HepG2 (cell line): ENCODE results near the gene COPS9. TPM values are rescaled to one million over a fixed set of nuclear protein-coding genes. Genes with fewer than 3 reads are reported as not detected.
A peak's percentile ranks its signal among the peaks of the same experiment; 100 is the strongest.

Experiments
- EEA1 ChIP-seq: sonication (generic); formaldehyde crosslinking; IDR thresholded peaks from 2 replicates; pipeline ENCODE4 v1.5.1; 2020; ENCODE audit warnings: mild to moderate bottlenecking, missing genetic modification reagents, borderline replicate concordance
- HDAC2 ChIP-seq: sonication (generic); formaldehyde crosslinking; IDR thresholded peaks from 2 replicates; pipeline ENCODE4 v1.4.0; 2020; ENCODE audit warnings: missing genetic modification reagents
- MEIS1 ChIP-seq: sonication (generic); formaldehyde crosslinking; IDR thresholded peaks from 2 replicates; pipeline ENCODE4 v1.9.0; 2021; ENCODE audit warnings: mild to moderate bottlenecking, missing genetic modification reagents, moderate library complexity, borderline replicate concordance
- REPIN1 ChIP-seq: sonication (generic); formaldehyde crosslinking; IDR thresholded peaks from 2 replicates; pipeline ENCODE4 v1.8.0; 2022; ENCODE audit warnings: missing genetic modification reagents, low read depth, mild to moderate bottlenecking, borderline replicate concordance
- RNF2 ChIP-seq: fragments of 450-650 bp; conservative IDR thresholded peaks from 2 replicates; pipeline ENCODE4 v1.6.1; 2016; ENCODE audit warnings: low read depth
- SP5 ChIP-seq: IDR thresholded peaks from 2 replicates; pipeline ENCODE4 v1.6.1; 2016; ENCODE audit warnings: low read depth, borderline replicate concordance
- TBX3 ChIP-seq: fragments of 450-650 bp; IDR thresholded peaks from 2 replicates; pipeline ENCODE4 v1.6.1; 2017; ENCODE audit warnings: antibody characterized with exemption, mild to moderate bottlenecking, inconsistent platforms, borderline replicate concordance
- U2AF1 ChIP-seq: fragments of 200-400 bp; formaldehyde crosslinking; optimal IDR thresholded peaks from 2 replicates; pipeline ENCODE3; 2017; ENCODE audit warnings: mild to moderate bottlenecking, low read depth, low read length
- ZBTB7B ChIP-seq: sonication (generic); formaldehyde crosslinking; IDR thresholded peaks from 2 replicates; pipeline ENCODE4 v1.4.0; 2020; ENCODE audit warnings: missing genetic modification reagents
- ZFP36 ChIP-seq: fragments of 150-350 bp; IDR thresholded peaks from 2 replicates; pipeline ENCODE4 v1.6.1; 2018; ENCODE audit warnings: borderline replicate concordance, low read length, low read depth; ENCODE audit not compliant: partially characterized antibody
- ZFP36L1 ChIP-seq: sonication (generic); formaldehyde crosslinking; IDR thresholded peaks from 2 replicates; pipeline ENCODE4 v1.8.0; 2022; ENCODE audit warnings: mild to moderate bottlenecking, missing genetic modification reagents, moderate library complexity
- ZFP90 ChIP-seq: sonication (generic); formaldehyde crosslinking; IDR thresholded peaks from 2 replicates; pipeline ENCODE4 v1.8.0; 2022; ENCODE audit warnings: missing genetic modification reagents, mild to moderate bottlenecking, inconsistent platforms, borderline replicate concordance
- ZNF543 ChIP-seq: sonication (generic); formaldehyde crosslinking; IDR thresholded peaks from 2 replicates; pipeline ENCODE4 v1.4.0; 2020; ENCODE audit warnings: mild to moderate bottlenecking, missing genetic modification reagents
- ZNF841 ChIP-seq: sonication (generic); formaldehyde crosslinking; IDR thresholded peaks from 2 replicates; pipeline ENCODE4 v1.8.1; 2023; ENCODE audit warnings: missing genetic modification reagents, borderline replicate concordance
- ZSCAN20 ChIP-seq: sonication (generic); formaldehyde crosslinking; IDR thresholded peaks from 2 replicates; pipeline ENCODE4 v1.4.0; 2020; ENCODE audit warnings: missing genetic modification reagents, mild to moderate bottlenecking, borderline replicate concordance
- polyA plus RNA-seq, 8 experiments: library from polyadenylated mRNA; depleted of rRNA in 3 of 8; stranded (reverse) in 7 of 8; unstranded in 1 of 8; fragments of >200 nt; fragmentation: Illumina TruSeq in 4 of 8; extraction: Trizol in 4 of 8; gene quantifications; 2 replicates each; pipeline versions ENCODE4 v1.2.1 to v1.2.3, GENCODE V29; 2011 to 2016; ENCODE audit warnings: low read depth in 4 of 8, missing spikeins in 1 of 8, mixed read lengths in 1 of 8; ENCODE audit not compliant: insufficient read depth in 1 of 8
- total RNA-seq, 5 experiments: library from RNA; depleted of rRNA; stranded (reverse); fragments of >200 nt; fragmentation: Illumina TruSeq; extraction: Trizol; gene quantifications; 2 replicates each; pipeline ENCODE4 v1.2.3, GENCODE V29; 2016; ENCODE audit warnings: low read depth in 1 of 5
- TF ChIP-seq, protein P1 (sequence below): sonication (generic); formaldehyde crosslinking; IDR thresholded peaks from 2 replicates; pipeline ENCODE4 v1.5.1; 2020; ENCODE audit warnings: missing genetic modification reagents, mild to moderate bottlenecking, borderline replicate concordance
- TF ChIP-seq, protein P2 (sequence below): sonication (generic); formaldehyde crosslinking; IDR thresholded peaks from 2 replicates; pipeline ENCODE4 v1.8.0; 2022; ENCODE audit warnings: mild to moderate bottlenecking, missing genetic modification reagents; ENCODE audit not compliant: insufficient replicate concordance
- TF ChIP-seq, protein P3 (sequence below): sonication (generic); formaldehyde crosslinking; IDR thresholded peaks from 2 replicates; pipeline ENCODE4 v1.4.0; 2020; ENCODE audit warnings: missing genetic modification reagents, mild to moderate bottlenecking, borderline replicate concordance
- TF ChIP-seq, protein P4 (sequence below): sonication (generic); formaldehyde crosslinking; conservative IDR thresholded peaks from 2 replicates; pipeline ENCODE4 v1.4.0; 2020; ENCODE audit warnings: mild to moderate bottlenecking, missing genetic modification reagents, moderate library complexity

The COPS9 gene
- total and polyA plus RNA-seq, 2 of the 13 experiments (the other 11 are each of a cell fraction or from before 2014, with no cell fraction given), result 180 to 247 TPM

DNA sequence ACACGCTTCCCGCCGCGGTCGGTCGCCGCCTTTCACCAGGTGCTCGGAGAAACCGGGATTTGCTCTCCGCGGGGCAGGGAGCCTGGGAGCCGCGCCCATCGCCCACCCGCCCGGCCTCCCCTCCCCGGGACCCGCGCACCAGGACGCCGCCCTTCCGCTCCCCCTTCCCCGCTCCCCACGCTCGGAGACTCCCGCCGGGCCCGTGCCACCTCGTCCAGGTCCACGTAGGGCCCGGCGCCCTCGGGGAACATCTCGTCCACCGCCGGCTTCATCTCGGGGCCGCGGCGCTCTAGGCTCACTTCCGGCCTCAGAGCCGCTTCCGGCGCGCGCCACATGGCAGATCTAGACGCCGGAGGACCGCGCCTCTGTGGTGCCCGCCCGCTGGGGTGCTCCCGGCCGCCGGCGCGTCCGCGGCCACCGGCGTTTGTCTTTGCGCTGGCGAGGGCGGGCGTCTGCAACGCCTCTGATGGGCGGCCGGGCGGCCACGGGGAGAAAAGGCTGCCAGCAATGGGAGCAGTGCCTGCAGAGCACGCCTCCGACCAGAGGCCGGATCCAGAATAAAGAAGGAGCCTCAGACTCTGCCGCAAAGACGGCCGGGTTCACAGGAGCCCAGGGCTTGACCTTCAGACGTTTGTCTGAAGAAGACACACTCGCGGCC lies at the start of gene COPS9 (continued):
- TF ChIP-seq U2AF1 (peak; percentile 97), EEA1 (CRISPR knock-in tag) (peak; percentile 25; the same call in 1 of the 2 replicates), REPIN1 (peak; percentile 92), MEIS1 (peak; percentile 89; the same call in 1 of the 2 replicates), ZSCAN20 (CRISPR knock-in tag) (peak; percentile 75; the same call in 1 of the 2 replicates), RNF2 (peak; percentile 68), ZNF543 (CRISPR knock-in tag) (no peak), ZFP90 (peak; percentile 60; the same call in 1 of the 2 replicates), HDAC2 (CRISPR knock-in tag) (peak; percentile 53), ZFP36L1 (CRISPR knock-in tag) (peak; percentile 87), SP5 (CRISPR knock-in tag) (no peak), ZFP36 (no peak), TBX3 (no peak), ZNF841 (CRISPR knock-in tag) (no peak; the same call in 1 of the 2 replicates), ZBTB7B (CRISPR knock-in tag) (0 out of 2 replicates have a peak, but pooled peaks have one; percentile 17)
- TF ChIP-seq, protein P1, sequence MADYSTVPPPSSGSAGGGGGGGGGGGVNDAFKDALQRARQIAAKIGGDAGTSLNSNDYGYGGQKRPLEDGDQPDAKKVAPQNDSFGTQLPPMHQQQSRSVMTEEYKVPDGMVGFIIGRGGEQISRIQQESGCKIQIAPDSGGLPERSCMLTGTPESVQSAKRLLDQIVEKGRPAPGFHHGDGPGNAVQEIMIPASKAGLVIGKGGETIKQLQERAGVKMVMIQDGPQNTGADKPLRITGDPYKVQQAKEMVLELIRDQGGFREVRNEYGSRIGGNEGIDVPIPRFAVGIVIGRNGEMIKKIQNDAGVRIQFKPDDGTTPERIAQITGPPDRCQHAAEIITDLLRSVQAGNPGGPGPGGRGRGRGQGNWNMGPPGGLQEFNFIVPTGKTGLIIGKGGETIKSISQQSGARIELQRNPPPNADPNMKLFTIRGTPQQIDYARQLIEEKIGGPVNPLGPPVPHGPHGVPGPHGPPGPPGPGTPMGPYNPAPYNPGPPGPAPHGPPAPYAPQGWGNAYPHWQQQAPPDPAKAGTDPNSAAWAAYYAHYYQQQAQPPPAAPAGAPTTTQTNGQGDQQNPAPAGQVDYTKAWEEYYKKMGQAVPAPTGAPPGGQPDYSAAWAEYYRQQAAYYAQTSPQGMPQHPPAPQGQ, result no peak
- TF ChIP-seq, protein P2, sequence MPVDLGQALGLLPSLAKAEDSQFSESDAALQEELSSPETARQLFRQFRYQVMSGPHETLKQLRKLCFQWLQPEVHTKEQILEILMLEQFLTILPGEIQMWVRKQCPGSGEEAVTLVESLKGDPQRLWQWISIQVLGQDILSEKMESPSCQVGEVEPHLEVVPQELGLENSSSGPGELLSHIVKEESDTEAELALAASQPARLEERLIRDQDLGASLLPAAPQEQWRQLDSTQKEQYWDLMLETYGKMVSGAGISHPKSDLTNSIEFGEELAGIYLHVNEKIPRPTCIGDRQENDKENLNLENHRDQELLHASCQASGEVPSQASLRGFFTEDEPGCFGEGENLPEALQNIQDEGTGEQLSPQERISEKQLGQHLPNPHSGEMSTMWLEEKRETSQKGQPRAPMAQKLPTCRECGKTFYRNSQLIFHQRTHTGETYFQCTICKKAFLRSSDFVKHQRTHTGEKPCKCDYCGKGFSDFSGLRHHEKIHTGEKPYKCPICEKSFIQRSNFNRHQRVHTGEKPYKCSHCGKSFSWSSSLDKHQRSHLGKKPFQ (CRISPR knock-in tag), result peak; percentile 40
- TF ChIP-seq, protein P3, sequence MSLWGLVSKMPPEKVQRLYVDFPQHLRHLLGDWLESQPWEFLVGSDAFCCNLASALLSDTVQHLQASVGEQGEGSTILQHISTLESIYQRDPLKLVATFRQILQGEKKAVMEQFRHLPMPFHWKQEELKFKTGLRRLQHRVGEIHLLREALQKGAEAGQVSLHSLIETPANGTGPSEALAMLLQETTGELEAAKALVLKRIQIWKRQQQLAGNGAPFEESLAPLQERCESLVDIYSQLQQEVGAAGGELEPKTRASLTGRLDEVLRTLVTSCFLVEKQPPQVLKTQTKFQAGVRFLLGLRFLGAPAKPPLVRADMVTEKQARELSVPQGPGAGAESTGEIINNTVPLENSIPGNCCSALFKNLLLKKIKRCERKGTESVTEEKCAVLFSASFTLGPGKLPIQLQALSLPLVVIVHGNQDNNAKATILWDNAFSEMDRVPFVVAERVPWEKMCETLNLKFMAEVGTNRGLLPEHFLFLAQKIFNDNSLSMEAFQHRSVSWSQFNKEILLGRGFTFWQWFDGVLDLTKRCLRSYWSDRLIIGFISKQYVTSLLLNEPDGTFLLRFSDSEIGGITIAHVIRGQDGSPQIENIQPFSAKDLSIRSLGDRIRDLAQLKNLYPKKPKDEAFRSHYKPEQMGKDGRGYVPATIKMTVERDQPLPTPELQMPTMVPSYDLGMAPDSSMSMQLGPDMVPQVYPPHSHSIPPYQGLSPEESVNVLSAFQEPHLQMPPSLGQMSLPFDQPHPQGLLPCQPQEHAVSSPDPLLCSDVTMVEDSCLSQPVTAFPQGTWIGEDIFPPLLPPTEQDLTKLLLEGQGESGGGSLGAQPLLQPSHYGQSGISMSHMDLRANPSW (CRISPR knock-in tag), result peak; percentile 82; the same call in 1 of the 2 replicates
- TF ChIP-seq, protein P4, sequence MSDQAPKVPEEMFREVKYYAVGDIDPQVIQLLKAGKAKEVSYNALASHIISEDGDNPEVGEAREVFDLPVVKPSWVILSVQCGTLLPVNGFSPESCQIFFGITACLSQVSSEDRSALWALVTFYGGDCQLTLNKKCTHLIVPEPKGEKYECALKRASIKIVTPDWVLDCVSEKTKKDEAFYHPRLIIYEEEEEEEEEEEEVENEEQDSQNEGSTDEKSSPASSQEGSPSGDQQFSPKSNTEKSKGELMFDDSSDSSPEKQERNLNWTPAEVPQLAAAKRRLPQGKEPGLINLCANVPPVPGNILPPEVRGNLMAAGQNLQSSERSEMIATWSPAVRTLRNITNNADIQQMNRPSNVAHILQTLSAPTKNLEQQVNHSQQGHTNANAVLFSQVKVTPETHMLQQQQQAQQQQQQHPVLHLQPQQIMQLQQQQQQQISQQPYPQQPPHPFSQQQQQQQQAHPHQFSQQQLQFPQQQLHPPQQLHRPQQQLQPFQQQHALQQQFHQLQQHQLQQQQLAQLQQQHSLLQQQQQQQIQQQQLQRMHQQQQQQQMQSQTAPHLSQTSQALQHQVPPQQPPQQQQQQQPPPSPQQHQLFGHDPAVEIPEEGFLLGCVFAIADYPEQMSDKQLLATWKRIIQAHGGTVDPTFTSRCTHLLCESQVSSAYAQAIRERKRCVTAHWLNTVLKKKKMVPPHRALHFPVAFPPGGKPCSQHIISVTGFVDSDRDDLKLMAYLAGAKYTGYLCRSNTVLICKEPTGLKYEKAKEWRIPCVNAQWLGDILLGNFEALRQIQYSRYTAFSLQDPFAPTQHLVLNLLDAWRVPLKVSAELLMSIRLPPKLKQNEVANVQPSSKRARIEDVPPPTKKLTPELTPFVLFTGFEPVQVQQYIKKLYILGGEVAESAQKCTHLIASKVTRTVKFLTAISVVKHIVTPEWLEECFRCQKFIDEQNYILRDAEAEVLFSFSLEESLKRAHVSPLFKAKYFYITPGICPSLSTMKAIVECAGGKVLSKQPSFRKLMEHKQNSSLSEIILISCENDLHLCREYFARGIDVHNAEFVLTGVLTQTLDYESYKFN, result peak; percentile 46
